SK-N-MC (cell line): ENCODE measurements around the gene GIN1.

Experiments
- DNase-seq: peaks from one replicate; pipeline ENCODE4 v3.0.0-alpha.2; 2011; ENCODE audit warnings: low read depth, low spot score
- H3K27ac ChIP-seq: fragments of 200-600 bp; sonication (generic); 2 replicates; pipeline ENCODE4 v1.5.1; 2016; ENCODE audit warnings: mixed run types
- H3K36me3 ChIP-seq: fragments of 200-600 bp; sonication (generic); 2 replicates; pipeline ENCODE4 v1.6.1; 2017; ENCODE audit warnings: antibody characterized with exemption, low read length, mixed read lengths; ENCODE audit not compliant: insufficient read depth
- H3K4me3 ChIP-seq: fragments of 200-600 bp; sonication (generic); 2 replicates; pipeline ENCODE4 v1.5.1; 2016
- H3K9ac ChIP-seq: fragments of 200-600 bp; sonication (generic); 2 replicates; pipeline ENCODE4 v1.8.0; 2017; ENCODE audit warnings: mixed run types, mixed read lengths; ENCODE audit not compliant: insufficient read length
- H3K9me3 ChIP-seq: fragments of 200-600 bp; sonication (generic); 2 replicates; pipeline ENCODE4 v1.6.1; 2017; ENCODE audit warnings: low read depth, mild to moderate bottlenecking, antibody characterized with exemption, low read length, moderate library complexity, mixed read lengths
- EZH2 ChIP-seq: fragments of 200-600 bp; sonication (generic); IDR thresholded peaks from one replicate; pipeline ENCODE4 v1.6.1; 2017; ENCODE audit warnings: antibody characterized with exemption
- FOXP2 ChIP-seq: optimal IDR thresholded peaks from 2 replicates; pipeline ENCODE3; 2011; ENCODE audit warnings: mild to moderate bottlenecking, moderate library complexity; ENCODE audit not compliant: insufficient read depth; ENCODE audit errors: extremely low read length, control extremely low read depth
- POLR2AphosphoS5 ChIP-seq: IDR thresholded peaks from 2 replicates; pipeline ENCODE4 v1.6.1; 2012; ENCODE audit warnings: mild to moderate bottlenecking, low read depth, low read length, borderline replicate concordance

The GIN1 gene

DNA sequence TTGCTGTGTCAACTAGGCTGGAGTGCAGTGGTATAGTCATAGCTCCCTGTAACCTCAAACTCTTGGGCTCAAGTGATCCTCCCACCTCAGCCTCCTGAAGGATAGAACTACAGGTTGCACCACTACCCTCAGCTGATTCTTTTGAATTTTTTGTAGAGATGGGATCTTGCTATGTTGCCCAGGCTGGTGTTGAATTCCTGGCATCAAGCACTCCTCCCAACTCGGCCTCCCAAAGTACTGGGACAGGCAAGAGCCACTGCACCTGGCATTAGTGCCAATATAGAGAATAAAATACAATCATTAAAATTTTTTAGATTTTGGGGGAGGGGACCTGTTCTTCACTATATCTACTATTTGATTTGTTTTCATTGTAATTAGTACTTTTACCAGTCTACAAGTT lies 15.5 kb upstream of the GIN1 start:
- no peak overlapping the region for H3K4me3 ChIP-seq
- H3K27ac ChIP-seq, result no peak overlapping the region
- H3K9ac ChIP-seq, result no peak overlapping the region
- DNase-seq, result no peak
- TF ChIP-seq EZH2 (no peak), POLR2AphosphoS5 (no peak), FOXP2 (no peak)
- peaks cover 9% of the 10 kb centered on the region; the same call in 1 of the 2 replicates for H3K36me3 ChIP-seq
- no peaks in the 10 kb centered on the region for H3K9me3 ChIP-seq

GRCh38 chr5:103133231-103133630 lies 13.3 kb upstream of the GIN1 start:
- H3K9me3 ChIP-seq, result no peaks in the 10 kb centered on the region
- no peak overlapping the region for H3K4me3 ChIP-seq
- no peak overlapping the region for H3K9ac ChIP-seq
- TF ChIP-seq POLR2AphosphoS5, result no peak
- no peak for TF ChIP-seq EZH2
- TF ChIP-seq FOXP2, result no peak
- DNase-seq, result no peak
- no peak overlapping the region for H3K27ac ChIP-seq
- H3K36me3 ChIP-seq, result peaks cover 13% of the 10 kb centered on the region

DNA sequence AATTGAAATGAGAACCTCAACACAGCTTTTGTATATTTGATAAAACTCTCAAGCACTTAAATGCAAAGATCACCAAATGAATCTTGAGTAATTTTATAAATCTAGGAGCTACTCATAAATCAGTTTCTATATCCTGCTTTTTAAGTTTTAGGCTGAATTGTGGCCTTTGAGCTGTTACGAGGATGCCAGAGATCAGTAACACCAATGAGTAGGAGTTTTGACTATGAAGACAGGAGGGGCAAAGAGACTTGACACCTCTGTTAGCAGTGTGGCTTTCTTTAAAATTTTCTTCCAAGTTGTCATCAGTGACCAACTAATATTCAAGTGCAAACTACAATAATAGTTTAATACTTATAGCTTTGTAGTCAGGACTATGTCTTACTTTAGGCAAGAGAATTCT lies 12.7 kb upstream of the GIN1 start:
- Histone ChIP-seq H3K9me3 (no peaks in the 10 kb centered on the region), H3K27ac (no peak overlapping the region), H3K4me3 (no peak overlapping the region), H3K36me3 (peaks cover 13% of the 10 kb centered on the region), H3K9ac (no peak overlapping the region)
- TF ChIP-seq POLR2AphosphoS5 (no peak), EZH2 (no peak), FOXP2 (no peak)
- no peak for DNase-seq

DNA sequence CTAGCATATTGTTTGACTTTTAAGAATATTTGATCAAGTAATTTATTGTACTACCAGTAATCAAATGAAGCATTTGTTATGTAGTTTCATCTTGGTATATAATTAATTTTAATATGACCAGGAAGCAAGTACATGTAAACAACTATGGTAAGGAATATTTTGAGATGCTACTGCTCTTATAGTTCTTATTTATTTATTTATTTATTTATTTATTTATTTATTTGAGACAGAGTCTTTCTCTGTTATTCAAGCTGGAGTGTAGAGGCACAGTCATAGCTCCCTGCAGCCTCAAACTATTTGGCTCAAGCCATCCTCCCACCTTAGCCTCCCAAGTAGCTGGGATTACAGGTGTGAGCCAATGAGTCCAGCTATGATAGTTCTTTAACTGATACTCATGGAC lies 8.3 kb upstream of the GIN1 start:
- Histone ChIP-seq H3K36me3 (peaks cover 5% of the 10 kb centered on the region; the same call in 1 of the 2 replicates), H3K9me3 (no peaks in the 10 kb centered on the region), H3K27ac (no peak overlapping the region), H3K9ac (no peak overlapping the region), H3K4me3 (no peak overlapping the region)
- no peak for DNase-seq
- no peak for TF ChIP-seq FOXP2
- TF ChIP-seq POLR2AphosphoS5, result no peak
- no peak for TF ChIP-seq EZH2

DNA sequence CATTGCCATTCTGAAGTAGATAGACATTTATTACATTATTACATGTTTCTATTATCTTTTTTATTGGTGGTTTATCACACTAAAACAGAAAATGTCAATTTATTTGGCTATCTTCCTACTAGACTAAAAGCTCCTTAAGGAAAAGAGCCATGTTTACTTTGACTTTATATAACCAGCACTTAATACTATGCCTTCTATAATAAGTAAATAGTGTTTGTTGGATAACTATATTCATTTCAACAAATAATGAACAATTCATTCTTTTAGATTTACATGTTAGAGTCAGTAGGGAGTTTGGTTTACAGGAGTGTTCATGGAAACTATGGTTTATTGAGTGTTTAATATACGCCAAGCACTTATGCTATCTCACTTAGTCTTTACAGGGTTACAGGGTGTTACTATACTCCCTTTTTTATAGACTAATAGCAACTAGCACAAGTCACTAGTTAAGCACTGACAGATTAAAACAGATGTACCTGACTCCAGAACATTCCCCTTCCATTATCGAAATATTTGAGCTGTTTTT lies 7.4 kb upstream of the GIN1 start:
- no peak overlapping the region for H3K9ac ChIP-seq
- H3K9me3 ChIP-seq, result no peaks in the 10 kb centered on the region
- DNase-seq, result no peak
- H3K36me3 ChIP-seq, result peaks cover 5% of the 10 kb centered on the region; the same call in 1 of the 2 replicates
- TF ChIP-seq FOXP2 (no peak), EZH2 (no peak), POLR2AphosphoS5 (no peak)
- H3K4me3 ChIP-seq, result no peak overlapping the region
- no peak overlapping the region for H3K27ac ChIP-seq

DNA sequence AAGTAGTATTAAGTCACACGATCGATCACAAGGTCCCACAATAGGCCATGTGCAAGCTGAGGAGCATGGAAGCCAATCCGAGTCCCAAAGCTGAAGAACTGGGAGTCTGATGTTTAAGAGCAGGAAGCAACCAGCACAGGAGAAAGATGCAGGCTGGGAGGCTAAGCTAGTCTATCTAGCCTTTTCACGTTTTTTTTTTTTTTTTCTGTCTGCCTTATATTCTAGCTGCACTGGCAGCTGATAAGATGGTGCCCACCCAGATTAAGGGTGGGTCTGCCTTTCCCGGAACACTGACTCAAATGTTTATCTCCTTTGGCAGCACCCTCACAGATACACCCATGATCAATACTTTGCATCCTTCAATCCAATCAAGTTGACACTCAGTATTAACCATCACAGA lies 6.6 kb upstream of the GIN1 start:
- TF ChIP-seq EZH2 (no peak), FOXP2 (no peak), POLR2AphosphoS5 (no peak)
- no peak overlapping the region for H3K4me3 ChIP-seq
- no peak for DNase-seq
- no peak overlapping the region for H3K27ac ChIP-seq
- H3K36me3 ChIP-seq, result peaks cover 5% of the 10 kb centered on the region; the same call in 1 of the 2 replicates
- no peaks in the 10 kb centered on the region for H3K9me3 ChIP-seq
- H3K9ac ChIP-seq, result no peak overlapping the region

GRCh38 chr5:103122242-103122641 lies 2.3 kb upstream of the GIN1 start:
- Histone ChIP-seq H3K4me3 (peak overlapping the region; percentile 95; the same call in 1 of the 2 replicates), H3K9ac (no peak overlapping the region), H3K36me3 (no peaks in the 10 kb centered on the region), H3K27ac (no peak overlapping the region), H3K9me3 (no peaks in the 10 kb centered on the region)
- DNase-seq, result no peak
- TF ChIP-seq POLR2AphosphoS5, result no peak
- TF ChIP-seq FOXP2, result no peak
- TF ChIP-seq EZH2, result no peak

- Histone ChIP-seq H3K9me3 (no peaks in the 10 kb centered on the region), H3K27ac (no peak overlapping the region), H3K36me3 (no peaks in the 10 kb centered on the region), H3K9ac (peak overlapping the region; percentile 94), H3K4me3 (peak overlapping the region; percentile 95)
- DNase-seq, result no peak
- TF ChIP-seq EZH2, result no peak
- no peak for TF ChIP-seq POLR2AphosphoS5
- no peak for TF ChIP-seq FOXP2
Measured at GRCh38 chr5:103120607-103121200, 766 bp upstream of the GIN1 start.
